PC-3 (cell line): ENCODE data around the gene HADHB. TPM values are rescaled to one million over a fixed set of nuclear protein-coding genes. Genes with fewer than 3 reads are reported as not detected.
"Not testable (repeated sequence)": the region's sequence is repeated elsewhere in the genome, so short reads cannot be mapped to it uniquely, and the experiment has no call there.

ENCODE experiments used
- ATAC-seq: fragments of 200-7000 bp; cut with Tn5 transposase; 2 replicates; pipeline ENCODE4 v1.9.1; 2020; ENCODE audit warnings: mild to moderate bottlenecking, moderate library complexity
- BruUV-seq: library from RNA; stranded (reverse); fragments of 400-500 nt; replicated peaks from 2 replicates; lab custom pipeline; 2021; lab: Mats Ljungman, UMichigan
- CTCF ChIA-PET: fragments of 300-600 bp; sonication (Branson Sonifier 250); formaldehyde crosslinking; loops from one replicate; lab custom pipeline; 2022; ENCODE audit warnings: antibody characterized with exemption; lab: Charles Lee
- POLR2A ChIA-PET: fragments of 300-600 bp; sonication (Branson Sonifier 250); formaldehyde crosslinking; loops from one replicate; lab custom pipeline; 2022; ENCODE audit warnings: antibody characterized with exemption; ENCODE audit not compliant: unreplicated experiment; lab: Charles Lee
- DNase-seq: peaks from one replicate; pipeline ENCODE4 v3.0.0-alpha.2; 2015
- H2AFZ ChIP-seq: fragments of 300-600 bp; sonication (generic); 2 replicates; pipeline ENCODE4 v1.6.0; 2016; ENCODE audit warnings: antibody characterized with exemption, low read length
- H3F3A ChIP-seq: fragments of 300-600 bp; sonication (generic); one replicate; pipeline ENCODE4 v1.6.0; 2017; ENCODE audit warnings: antibody characterized with exemption, low read length, control low read depth, mild to moderate bottlenecking; ENCODE audit not compliant: unreplicated experiment
- H3K27ac ChIP-seq: fragments of 300-600 bp; sonication (generic); 2 replicates; pipeline ENCODE4 v1.5.1; 2016; ENCODE audit warnings: mild to moderate bottlenecking, low read length
- H3K27me3 ChIP-seq: fragments of 300-600 bp; sonication (generic); 2 replicates; pipeline ENCODE4 v1.6.1; 2016; ENCODE audit warnings: low read length, mixed read lengths
- H3K36me3 ChIP-seq: fragments of 300-600 bp; sonication (generic); 2 replicates; pipeline ENCODE4 v1.6.1; 2016; ENCODE audit warnings: low read depth, mixed run types, low read length, mixed read lengths
- H3K4me1 ChIP-seq: fragments of 300-600 bp; sonication (generic); 2 replicates; pipeline ENCODE4 v1.5.1; 2016; ENCODE audit warnings: low read length; ENCODE audit not compliant: insufficient read depth
- H3K4me2 ChIP-seq: fragments of 300-600 bp; sonication (generic); 2 replicates; pipeline ENCODE4 v1.6.0; 2016; ENCODE audit warnings: low read length
- H3K4me3 ChIP-seq: fragments of 300-600 bp; sonication (generic); 2 replicates; pipeline ENCODE4 v1.5.1; 2016; ENCODE audit warnings: mild to moderate bottlenecking, low read length, mixed read lengths
- H3K79me2 ChIP-seq: fragments of 300-600 bp; sonication (generic); 2 replicates; pipeline ENCODE4 v1.6.1; 2017; ENCODE audit warnings: low read length, mixed read lengths
- H3K9ac ChIP-seq: fragments of 300-600 bp; sonication (generic); 2 replicates; pipeline ENCODE4 v1.6.0; 2016; ENCODE audit warnings: mild to moderate bottlenecking, low read length
- H3K9me2 ChIP-seq: fragments of 300-600 bp; sonication (generic); replicated peaks from 2 replicates; pipeline ENCODE4 v1.6.1; 2016; ENCODE audit warnings: mixed run types, low read length, mixed read lengths
- H3K9me3 ChIP-seq: fragments of 300-600 bp; sonication (generic); 2 replicates; pipeline ENCODE4 v1.6.1; 2016; ENCODE audit warnings: low read length, mixed read lengths
- H4K20me1 ChIP-seq: fragments of 300-600 bp; sonication (generic); 2 replicates; pipeline ENCODE4 v1.6.1; 2016; ENCODE audit warnings: low read length, mixed read lengths
- EZH2 ChIP-seq: fragments of 300-600 bp; sonication (generic); IDR thresholded peaks from one replicate; pipeline ENCODE4 v1.6.1; 2017; ENCODE audit warnings: antibody characterized with exemption, mild to moderate bottlenecking, low read length; ENCODE audit not compliant: unreplicated experiment
- EZH2phosphoT487 ChIP-seq: fragments of 300-600 bp; sonication (generic); IDR thresholded peaks from 2 replicates; pipeline ENCODE4 v1.6.1; 2018; ENCODE audit warnings: mild to moderate bottlenecking, antibody characterized with exemption, low read length, borderline replicate concordance
- intact Hi-C: fragments of 100-400 bp; cut with micrococcal nuclease; formaldehyde crosslinking; loops from 2 replicates; pipeline ENCODE4 v1.9.0; 2023
- total RNA-seq: library from RNA; depleted of rRNA; stranded (reverse); fragments of >200 nt; gene quantifications from 2 replicates; pipeline ENCODE4 v1.2.3, GENCODE V29; 2014
- TF ChIP-seq, protein P1 (sequence below): fragments of 300-600 bp; sonication (generic); conservative IDR thresholded peaks from 2 replicates; pipeline ENCODE4 v1.5.1; 2017; ENCODE audit warnings: antibody characterized with exemption, low read depth, mild to moderate bottlenecking, low read length

Gene HADHB
- total RNA-seq, 1 experiment from 2014 or later, result 72.3 TPM

- no peaks in the 10 kb centered on the region for H3K27me3 ChIP-seq
- no peak overlapping the region for H3K4me2 ChIP-seq
- H4K20me1 ChIP-seq, result no peaks in the 10 kb centered on the region
- H3K4me1 ChIP-seq, result peaks cover 15% of the 10 kb centered on the region
- no peaks in the 10 kb centered on the region for H3K9me3 ChIP-seq
- no TSS peak for BruUV-seq
- intact Hi-C loops, result no loop called here
- DNase-seq, result no peak
- H3K4me3 ChIP-seq, result no peak overlapping the region
- no peaks in the 10 kb centered on the region for H3K9me2 ChIP-seq
- H3K27ac ChIP-seq, result no peak overlapping the region
- no peak overlapping the region for H3K9ac ChIP-seq
- H3K36me3 ChIP-seq, result no peaks in the 10 kb centered on the region
- no peaks in the 10 kb centered on the region for H3F3A ChIP-seq
- ChIA-PET CTCF (no interaction called here), POLR2A (no interaction called here)
- no peak overlapping the region for H2AFZ ChIP-seq
- peaks cover 66% of the 10 kb centered on the region for H3K79me2 ChIP-seq
- no peak for ATAC-seq
- TF ChIP-seq, protein P1, sequence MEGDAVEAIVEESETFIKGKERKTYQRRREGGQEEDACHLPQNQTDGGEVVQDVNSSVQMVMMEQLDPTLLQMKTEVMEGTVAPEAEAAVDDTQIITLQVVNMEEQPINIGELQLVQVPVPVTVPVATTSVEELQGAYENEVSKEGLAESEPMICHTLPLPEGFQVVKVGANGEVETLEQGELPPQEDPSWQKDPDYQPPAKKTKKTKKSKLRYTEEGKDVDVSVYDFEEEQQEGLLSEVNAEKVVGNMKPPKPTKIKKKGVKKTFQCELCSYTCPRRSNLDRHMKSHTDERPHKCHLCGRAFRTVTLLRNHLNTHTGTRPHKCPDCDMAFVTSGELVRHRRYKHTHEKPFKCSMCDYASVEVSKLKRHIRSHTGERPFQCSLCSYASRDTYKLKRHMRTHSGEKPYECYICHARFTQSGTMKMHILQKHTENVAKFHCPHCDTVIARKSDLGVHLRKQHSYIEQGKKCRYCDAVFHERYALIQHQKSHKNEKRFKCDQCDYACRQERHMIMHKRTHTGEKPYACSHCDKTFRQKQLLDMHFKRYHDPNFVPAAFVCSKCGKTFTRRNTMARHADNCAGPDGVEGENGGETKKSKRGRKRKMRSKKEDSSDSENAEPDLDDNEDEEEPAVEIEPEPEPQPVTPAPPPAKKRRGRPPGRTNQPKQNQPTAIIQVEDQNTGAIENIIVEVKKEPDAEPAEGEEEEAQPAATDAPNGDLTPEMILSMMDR, result no peak
- TF ChIP-seq EZH2, result no peak
- no peak for TF ChIP-seq EZH2phosphoT487
These were observed 7.2 kb downstream of the HADHB start for GRCh38 chr2:26251893-26252292.

DNA sequence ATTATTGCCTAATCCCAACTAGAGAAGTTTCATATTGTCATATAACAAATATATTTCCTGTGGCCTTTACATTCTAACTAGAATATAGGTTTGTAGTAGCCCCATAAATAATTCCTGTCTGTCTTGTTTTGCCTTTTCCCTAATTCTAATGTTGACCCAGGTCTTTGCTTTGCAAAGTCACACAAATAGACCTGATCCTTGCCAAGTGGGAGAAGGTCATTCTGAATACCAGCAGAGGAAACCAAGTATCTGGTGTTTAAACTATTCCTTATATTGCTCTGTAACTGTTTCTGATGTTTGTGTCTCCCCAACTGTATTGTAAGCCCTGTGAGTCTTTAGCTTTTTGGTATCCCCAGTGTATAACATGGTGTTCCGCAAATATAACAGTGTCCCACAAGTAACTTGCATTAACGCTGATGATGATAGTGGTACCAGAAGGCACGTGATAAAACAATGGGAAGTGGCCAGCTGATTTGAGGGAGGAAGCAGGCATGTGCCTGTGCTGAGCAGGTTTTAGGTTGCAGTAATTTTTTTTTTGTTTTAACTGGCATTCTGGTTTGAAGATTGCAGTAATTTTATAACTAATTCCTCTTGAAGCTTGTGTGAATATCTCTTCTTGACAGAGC lies 11.1 kb downstream of the HADHB start:
- no peaks in the 10 kb centered on the region for H4K20me1 ChIP-seq
- no peak overlapping the region for H3K9ac ChIP-seq
- no peak overlapping the region for H2AFZ ChIP-seq
- no peaks in the 10 kb centered on the region for H3K9me2 ChIP-seq
- peak; percentile 81 for ATAC-seq
- H3K27me3 ChIP-seq, result no peaks in the 10 kb centered on the region
- H3K36me3 ChIP-seq, result no peaks in the 10 kb centered on the region
- TSS peak; percentile 15 for BruUV-seq
- H3K4me2 ChIP-seq, result peak overlapping the region; percentile 16
- 0 out of 2 replicates have a peak overlapping the region, but pooled peaks have one; percentile 9 for H3K27ac ChIP-seq
- peaks cover 28% of the 10 kb centered on the region for H3K79me2 ChIP-seq
- H3K4me3 ChIP-seq, result no peak overlapping the region
- H3K4me1 ChIP-seq, result peaks cover 11% of the 10 kb centered on the region; the same call in 1 of the 2 replicates
- intact Hi-C loops, result loop anchor here (5.0 kb wide), 1 partner anchor 36 kb away; no protein-coding TSS in a partner anchor
- no peaks in the 10 kb centered on the region for H3F3A ChIP-seq
- peak; percentile 50 for DNase-seq
- no peaks in the 10 kb centered on the region for H3K9me3 ChIP-seq
- TF ChIP-seq EZH2 (no peak), EZH2phosphoT487 (no peak)
- TF ChIP-seq, protein P1, result no peak
- POLR2A ChIA-PET, result interaction anchor here (0.5 kb wide), 1 partner anchor 485 kb away, joined by 3 read pairs; no protein-coding TSS in a partner anchor
- CTCF ChIA-PET, result interaction anchor here (0.6 kb wide), 1 partner anchor 676 kb away, joined by 4 read pairs; no protein-coding TSS in a partner anchor

GRCh38 chr2:26258836-26259235 lies 14.1 kb downstream of the HADHB start:
- POLR2A ChIA-PET, CTCF ChIA-PET: not testable (repeated sequence)

More at GRCh38 chr2:26258836-26259235, 14.1 kb downstream of the HADHB start:
- not testable (repeated sequence) for H3K79me2 ChIP-seq, H3K4me3 ChIP-seq, DNase-seq, BruUV-seq, H3K27me3 ChIP-seq, H2AFZ ChIP-seq, H3K36me3 ChIP-seq, ATAC-seq, H4K20me1 ChIP-seq, H3F3A ChIP-seq, H3K9ac ChIP-seq, H3K9me3 ChIP-seq, H3K27ac ChIP-seq, H3K9me2 ChIP-seq, H3K4me2 ChIP-seq
- intact Hi-C loops, result loop anchor here (5.0 kb wide), 1 partner anchor 33 kb away; no protein-coding TSS in a partner anchor
- H3K4me1 ChIP-seq, result peaks cover 11% of the 10 kb centered on the region; the same call in 1 of the 2 replicates
